ENCODE data around the gene MRAP.

DNA sequence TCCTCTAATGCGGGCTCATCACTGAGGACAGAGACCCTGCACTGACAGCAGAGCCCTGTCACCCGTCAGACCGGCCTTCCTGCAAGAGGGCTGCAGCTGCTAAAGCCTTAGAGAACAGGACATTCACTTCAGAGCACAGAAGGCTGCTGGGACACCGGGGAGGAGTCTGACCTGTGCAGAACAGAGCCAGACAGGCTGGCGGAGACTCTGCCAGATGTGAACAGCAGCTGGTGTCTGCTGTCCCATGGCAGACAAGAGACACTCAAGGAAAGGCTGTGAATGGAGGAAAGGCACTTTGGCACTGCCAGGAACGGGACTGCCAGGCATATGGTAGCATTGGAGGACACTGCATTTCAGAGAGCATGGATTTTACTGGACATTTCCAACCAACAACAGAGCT lies 21.4 kb downstream of the MRAP start:
- TF ChIP-seq, protein P1, sequence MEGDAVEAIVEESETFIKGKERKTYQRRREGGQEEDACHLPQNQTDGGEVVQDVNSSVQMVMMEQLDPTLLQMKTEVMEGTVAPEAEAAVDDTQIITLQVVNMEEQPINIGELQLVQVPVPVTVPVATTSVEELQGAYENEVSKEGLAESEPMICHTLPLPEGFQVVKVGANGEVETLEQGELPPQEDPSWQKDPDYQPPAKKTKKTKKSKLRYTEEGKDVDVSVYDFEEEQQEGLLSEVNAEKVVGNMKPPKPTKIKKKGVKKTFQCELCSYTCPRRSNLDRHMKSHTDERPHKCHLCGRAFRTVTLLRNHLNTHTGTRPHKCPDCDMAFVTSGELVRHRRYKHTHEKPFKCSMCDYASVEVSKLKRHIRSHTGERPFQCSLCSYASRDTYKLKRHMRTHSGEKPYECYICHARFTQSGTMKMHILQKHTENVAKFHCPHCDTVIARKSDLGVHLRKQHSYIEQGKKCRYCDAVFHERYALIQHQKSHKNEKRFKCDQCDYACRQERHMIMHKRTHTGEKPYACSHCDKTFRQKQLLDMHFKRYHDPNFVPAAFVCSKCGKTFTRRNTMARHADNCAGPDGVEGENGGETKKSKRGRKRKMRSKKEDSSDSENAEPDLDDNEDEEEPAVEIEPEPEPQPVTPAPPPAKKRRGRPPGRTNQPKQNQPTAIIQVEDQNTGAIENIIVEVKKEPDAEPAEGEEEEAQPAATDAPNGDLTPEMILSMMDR (IDR thresholded peaks at IDR 0.05): no peak
- no peak for TF ChIP-seq POLR2A (IDR thresholded peaks at IDR 0.05; ENCODE audit: low read depth)
- TF ChIP-seq POLR2AphosphoS5 (IDR thresholded peaks at IDR 0.05): no peak
- TF ChIP-seq EP300 (IDR thresholded peaks at IDR 0.05): no peak
